HG02981 (cell line): ENCODE data around the gene CHRNA7.
A peak's percentile ranks its signal among the peaks of the same experiment; 100 is the strongest.

Source experiments
- ATAC-seq: cut with Tn5 transposase; IDR thresholded peaks from one replicate; pipeline ENCODE4 v1.9.1; 2021; ENCODE audit warnings: mild to moderate bottlenecking, moderate library complexity; ENCODE audit not compliant: unreplicated experiment

The CHRNA7 gene

GRCh38 chr15:32029862-32030781 is at the start of gene CHRNA7:
Gene CHRNA7, plus strand, starts transcription at chr15:32030515. Its CDS starts 80 bp downstream, at chr15:32030595.
- ATAC-seq: peak; percentile 66

GRCh38 chr15:31985607-31986006 is 44.7 kb upstream of the CHRNA7 start:
- ATAC-seq: no peak

DNA sequence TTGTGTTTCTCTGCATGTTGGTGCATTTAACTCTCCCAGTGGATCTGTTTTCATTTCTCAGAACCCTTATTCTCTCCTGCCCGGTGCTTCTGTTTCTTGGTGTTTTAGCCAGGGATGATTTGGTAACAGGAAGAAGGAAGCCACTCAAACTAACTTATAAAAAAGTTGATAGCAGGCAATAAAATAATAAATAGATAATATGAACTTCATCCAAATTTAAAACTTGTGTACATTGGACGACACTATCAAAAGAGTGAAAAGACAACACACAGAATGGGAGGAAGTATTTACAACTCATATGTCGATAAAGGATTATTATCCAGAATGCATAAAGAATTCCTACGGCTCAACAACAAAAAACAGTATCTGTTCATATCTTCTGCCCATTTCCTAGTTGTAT is 37.3 kb upstream of the CHRNA7 start:
- ATAC-seq: no peak

- ATAC-seq: no peak
These were observed 32.6 kb upstream of the CHRNA7 start for GRCh38 chr15:31997711-31998110.

- ATAC-seq: no peak
These were observed 26.8 kb upstream of the CHRNA7 start for GRCh38 chr15:32003558-32003957.

DNA sequence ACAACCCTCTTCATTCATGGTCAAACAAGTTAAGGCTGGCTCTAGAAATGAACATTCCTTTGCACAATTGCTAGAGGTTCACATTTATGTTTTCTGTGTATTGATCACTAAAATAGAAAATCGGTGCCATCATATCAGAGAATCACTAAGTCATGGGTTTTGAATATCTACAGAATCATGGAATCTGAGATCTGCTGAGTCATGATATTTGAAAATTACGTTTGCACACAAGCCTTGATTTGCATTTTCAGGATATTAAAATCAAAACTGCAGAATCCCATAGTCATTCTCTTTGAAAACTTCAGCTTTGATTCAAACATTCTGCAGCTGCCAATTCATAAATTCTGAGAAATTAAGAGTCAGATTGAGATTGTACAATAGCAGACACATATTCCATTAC is 26.1 kb upstream of the CHRNA7 start:
- no peak for ATAC-seq

- no peak for ATAC-seq
These were observed 22.9 kb upstream of the CHRNA7 start for GRCh38 chr15:32007355-32007960.

- no peak for ATAC-seq
These were observed 15.4 kb upstream of the CHRNA7 start for GRCh38 chr15:32014953-32015352.

- ATAC-seq: no peak
These were observed 10.2 kb upstream of the CHRNA7 start for GRCh38 chr15:32020156-32020555.

DNA sequence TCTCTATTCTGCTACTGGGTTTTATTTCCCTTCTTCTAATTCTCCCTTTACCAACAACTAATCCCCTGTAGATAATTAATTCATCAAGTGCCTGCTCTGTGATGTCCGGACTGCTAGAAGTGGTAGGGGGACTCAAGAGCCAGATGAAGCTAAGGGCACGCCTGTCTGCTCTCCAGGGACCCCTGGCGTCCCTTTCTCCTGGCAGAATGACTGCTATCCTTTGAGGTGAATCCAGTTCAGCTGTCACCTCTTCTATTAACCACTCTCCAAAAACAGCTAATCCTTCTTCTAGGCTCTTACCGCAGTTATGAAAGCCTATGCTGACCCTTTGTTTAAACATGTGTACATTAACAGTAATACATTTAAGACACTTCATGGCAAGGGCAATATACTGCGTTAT is 1.4 kb upstream of the CHRNA7 start:
- ATAC-seq: no peak

DNA sequence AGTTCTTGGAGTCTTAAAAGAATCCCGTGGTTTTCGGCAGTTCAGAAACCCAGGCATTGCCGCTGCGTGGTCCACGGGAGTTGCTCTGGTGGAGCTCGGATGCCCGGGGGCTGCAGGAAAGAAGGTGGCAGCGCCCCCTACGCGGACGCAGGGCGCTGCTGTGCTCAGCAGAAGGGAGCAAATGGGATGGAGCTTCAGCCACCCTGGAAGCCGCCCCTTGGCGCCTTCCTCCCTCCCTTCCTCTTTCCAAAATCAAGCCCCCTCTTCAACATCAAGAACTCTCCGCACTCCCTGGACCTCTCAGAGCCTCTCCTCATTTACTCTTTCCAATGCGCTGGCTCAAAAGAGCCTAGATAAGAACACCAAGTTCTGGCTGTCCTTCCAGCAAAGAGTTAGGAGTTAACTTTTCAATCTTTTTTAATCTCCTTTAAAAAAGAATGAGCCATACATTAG is 880 bp upstream of the CHRNA7 start:
- ATAC-seq: no peak

DNA sequence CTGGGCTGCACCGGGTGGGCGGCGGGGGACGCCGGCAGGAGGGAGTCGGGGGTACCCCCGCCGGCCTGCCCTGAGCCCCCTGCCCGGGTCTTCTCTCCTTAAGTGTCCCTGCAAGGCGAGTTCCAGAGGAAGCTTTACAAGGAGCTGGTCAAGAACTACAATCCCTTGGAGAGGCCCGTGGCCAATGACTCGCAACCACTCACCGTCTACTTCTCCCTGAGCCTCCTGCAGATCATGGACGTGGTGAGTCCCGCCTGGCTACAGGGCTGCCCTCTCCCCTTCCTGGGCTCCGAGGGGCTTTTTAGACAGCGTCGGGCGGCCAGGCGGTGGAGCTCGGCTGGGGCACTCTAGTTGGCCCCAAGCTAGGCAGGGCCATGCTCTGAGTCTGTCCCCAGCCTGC is 480 bp downstream of the CHRNA7 start:
- ATAC-seq: no peak

DNA sequence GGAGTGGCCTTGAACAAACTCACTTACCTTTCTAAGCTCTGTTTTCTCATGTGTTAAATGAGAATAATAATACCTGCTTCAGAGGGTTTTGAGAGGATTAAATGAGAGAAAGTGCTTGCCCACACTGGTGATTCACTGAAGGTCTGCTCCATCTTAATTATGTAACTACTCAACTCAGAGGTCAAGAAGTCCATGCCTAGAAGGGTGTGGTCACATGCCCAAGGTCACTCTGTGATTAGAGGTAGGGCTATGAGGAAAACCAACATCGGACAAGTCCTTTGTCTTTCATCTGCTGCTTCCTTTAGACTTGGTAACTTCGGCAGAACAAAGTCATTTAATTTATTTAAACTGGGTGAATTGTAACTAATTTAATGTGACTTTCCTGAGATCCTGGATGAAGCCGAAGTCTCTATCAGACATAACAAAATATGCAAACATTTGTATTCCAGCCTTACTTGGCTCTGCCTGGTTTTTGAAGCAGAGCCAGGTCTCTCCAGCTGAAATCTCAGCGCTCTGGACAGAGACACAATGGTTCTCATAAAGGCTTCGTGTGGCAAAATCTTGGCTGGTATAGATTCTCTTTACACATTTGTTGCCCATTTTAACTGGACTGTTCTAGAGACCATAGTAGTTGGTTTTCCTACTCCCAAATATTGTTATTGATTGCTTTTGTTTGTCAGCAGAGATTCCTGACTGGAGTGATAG is 3.0 kb downstream of the CHRNA7 start:
- ATAC-seq: no peak

DNA sequence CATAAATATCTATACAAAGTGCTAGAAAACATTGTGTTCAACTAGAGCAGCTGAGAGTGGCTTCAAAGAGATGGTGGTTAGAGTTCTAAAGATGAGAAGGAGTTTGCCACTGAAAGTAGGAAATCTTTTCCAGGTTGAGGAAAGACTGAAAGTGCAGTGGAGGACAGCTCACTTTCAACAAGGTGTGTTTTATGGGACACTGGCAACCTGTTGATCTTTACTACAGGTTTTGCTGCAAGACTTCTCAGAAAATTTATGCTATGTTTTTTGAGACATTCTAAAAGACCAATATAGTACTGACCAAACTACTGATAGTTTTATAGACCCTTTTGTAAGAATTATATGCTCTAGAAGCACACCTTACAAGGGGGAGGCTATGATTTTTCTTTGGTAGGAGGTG is 3.8 kb downstream of the CHRNA7 start:
- ATAC-seq: no peak

DNA sequence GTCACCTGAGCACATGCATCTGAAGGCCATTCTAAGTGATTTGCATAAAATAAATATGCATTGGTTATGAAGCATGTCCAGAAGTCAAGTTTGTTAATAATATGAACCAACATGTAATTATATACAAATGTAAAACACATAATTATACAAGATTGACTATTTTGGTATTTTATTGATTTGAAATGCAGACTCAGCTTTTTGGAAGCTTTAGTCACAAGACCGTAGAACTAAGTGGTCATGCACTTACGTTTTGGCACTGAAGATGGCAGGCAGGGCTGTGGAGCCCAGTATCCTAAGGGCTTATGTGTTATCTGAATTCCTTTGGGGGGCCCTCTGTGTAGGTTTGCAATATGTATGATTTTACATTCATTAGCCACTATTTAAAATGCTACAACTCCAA is 5.0 kb downstream of the CHRNA7 start:
- no peak for ATAC-seq

- no peak for ATAC-seq
These were observed 6.7 kb downstream of the CHRNA7 start for GRCh38 chr15:32036971-32037370.

GRCh38 chr15:32041294-32041693 is 11.0 kb downstream of the CHRNA7 start:
- no peak for ATAC-seq

GRCh38 chr15:32042269-32042972 is 12.1 kb downstream of the CHRNA7 start:
- ATAC-seq: no peak

DNA sequence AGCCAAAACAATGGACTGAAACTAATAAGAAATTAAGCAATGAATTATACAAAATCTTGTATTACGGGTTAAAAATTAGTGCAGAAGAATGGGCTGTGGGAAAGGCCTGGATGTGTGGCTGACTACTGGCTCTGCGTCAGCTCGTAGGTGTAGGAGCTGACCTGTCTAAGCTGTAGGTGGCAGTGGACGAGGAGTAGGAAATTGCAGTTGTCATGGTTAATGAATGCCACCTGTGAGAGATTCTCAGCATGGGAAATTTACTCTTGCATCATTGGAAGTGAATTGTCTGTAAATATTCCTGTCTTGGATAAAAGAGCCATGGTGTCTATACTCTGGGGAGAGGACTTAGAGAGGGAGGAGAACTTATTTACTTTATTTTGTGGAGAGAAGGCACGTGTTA is 23.4 kb downstream of the CHRNA7 start:
- ATAC-seq: no peak

- ATAC-seq: no peak
These were observed 27.6 kb downstream of the CHRNA7 start for GRCh38 chr15:32057876-32058425.

- no peak for ATAC-seq
These were observed 30.4 kb downstream of the CHRNA7 start for GRCh38 chr15:32060706-32061105.
